ENCODE data around the gene GLDN.
"Not testable (repeated sequence)": the region's sequence is repeated elsewhere in the genome, so short reads cannot be mapped to it uniquely, and the experiment has no call there.

GLDN gene

GRCh38 chr15:51390966-51391422 lies 49.5 kb downstream of the GLDN start:
- DNase-seq: no peak

DNA sequence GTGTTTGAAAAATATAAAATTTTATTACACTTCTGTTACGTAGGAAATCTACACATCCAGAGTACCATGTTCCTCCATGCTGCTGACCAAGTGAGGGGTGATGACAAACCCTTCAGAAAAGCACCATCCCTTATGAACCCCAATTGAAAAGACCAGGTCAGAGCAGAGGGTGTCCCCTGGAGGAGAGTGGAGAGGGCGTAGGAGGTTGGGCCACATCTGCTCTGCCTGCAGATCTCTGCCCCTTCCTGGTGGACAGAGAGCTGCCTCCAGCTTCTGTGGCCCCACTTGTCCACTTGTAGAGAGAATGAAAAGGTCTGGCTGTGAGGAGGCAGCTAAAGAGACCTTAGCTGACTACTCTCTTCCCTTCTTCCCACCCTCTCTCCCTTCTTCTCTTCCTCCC lies 55.5 kb downstream of the GLDN start:
- DNase-seq: no peak

DNA sequence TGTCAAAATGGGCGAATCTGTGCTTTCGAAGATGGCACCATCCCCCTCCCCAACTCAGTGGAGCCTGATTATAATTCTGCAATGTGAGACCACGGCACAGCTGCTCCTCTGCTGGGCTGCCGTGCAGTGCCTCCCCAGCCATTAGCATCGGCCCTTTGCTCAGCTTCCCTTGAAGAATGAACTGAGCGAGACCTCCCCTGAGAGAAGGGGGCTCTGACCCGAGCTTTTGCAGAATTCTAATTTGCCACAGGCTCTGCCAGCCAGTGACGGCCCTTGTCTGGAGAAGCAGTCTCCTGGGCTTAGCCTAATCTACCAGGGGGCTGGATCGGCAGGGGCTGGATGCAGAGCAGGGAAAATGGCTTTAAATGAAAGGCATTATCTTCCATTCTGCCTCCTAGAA lies 57.2 kb downstream of the GLDN start:
- no peak for DNase-seq

- DNase-seq: no peak
Observed at GRCh38 chr15:51401051-51401780, 59.8 kb downstream of the GLDN start.

- no peak for DNase-seq
Observed at GRCh38 chr15:51401872-51402517, 60.5 kb downstream of the GLDN start.

- DNase-seq: no peak
Observed at GRCh38 chr15:51403072-51403878, 61.8 kb downstream of the GLDN start.

DNA sequence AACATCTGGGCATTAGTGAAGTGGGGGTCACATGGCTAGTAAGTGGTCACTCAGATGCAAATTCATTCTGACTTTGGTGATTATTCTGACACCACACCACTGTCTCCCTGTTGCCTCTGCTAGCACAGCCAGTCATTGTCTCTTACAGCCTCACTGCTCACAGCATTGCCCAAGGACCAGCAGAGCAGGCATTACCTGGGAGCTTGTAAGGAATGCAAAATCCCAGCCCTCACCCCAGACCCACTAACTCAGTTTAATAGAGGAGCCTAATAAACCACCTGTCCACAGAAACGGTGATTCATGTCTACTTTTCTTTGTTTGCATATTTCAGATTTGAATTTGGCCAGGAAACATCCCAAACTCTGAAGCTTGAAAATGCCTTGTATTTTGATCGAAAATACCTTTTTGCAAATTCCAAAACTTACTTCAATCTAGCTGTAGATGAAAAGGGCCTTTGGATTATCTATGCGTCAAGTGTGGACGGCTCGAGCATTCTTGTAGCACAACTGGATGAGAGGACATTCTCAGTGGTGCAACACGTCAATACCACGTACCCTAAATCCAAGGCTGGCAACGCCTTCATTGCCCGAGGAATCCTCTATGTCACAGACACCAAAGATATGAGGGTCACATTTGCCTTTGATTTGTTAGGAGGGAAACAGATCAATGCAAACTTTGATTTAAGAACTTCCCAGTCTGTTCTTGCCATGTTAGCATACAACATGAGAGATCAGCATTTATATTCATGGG lies 62.7 kb downstream of the GLDN start:
- no peak for DNase-seq

- no peak for DNase-seq
Observed at GRCh38 chr15:51405693-51406523, 64.5 kb downstream of the GLDN start.

GRCh38 chr15:51414256-51414860 lies 72.9 kb downstream of the GLDN start:
- DNase-seq: no peak

GRCh38 chr15:51416129-51416528 lies 74.7 kb downstream of the GLDN start:
- DNase-seq: no peak

- DNase-seq: not testable (repeated sequence)
Observed at GRCh38 chr15:51423040-51423439, 81.6 kb downstream of the GLDN start.

- DNase-seq: no peak
Observed at GRCh38 chr15:51424780-51425179, 83.3 kb downstream of the GLDN start.

DNA sequence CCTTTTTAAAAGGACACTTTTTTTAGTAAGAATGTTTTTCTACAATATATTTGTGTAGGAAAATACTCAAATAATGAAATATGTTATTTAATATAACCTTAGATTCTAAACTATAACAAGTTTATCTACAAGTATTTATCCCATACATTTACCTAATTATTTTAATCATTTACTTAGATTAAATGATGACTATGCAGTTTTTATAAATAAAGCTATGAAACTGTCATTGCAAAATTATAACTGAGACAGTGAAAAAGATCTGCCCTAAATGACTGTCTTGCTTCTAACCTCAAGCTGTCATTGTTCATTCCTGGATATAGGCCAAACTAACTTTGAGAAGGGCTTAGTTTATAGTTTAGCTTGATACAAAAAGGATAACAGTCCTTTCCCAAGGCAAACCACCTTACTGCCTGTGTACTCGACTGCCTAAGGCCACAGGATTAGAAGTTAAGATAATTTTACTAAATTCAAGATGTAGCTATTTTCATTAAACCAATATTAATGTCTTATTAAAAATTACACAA lies 84.1 kb downstream of the GLDN start:
- no peak for DNase-seq

DNA sequence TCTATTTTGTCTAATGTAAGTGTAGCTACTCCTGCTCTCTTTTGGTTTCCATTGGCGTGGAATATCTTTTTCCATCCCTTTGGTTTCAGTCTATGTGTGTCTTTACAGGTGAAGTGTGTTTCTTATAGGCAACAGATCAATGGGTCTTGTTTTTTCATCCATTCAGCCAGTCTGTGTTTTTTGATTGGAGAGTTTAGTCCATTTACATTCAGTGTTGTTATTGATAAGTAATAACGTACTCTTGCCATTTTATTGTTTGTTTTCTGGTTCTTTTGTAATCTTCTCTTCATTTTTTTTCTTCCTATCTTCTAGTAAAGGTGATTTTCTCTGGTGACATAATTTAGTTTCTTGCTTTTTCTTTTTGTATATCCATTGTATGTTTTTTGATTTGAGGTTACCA lies 97.1 kb downstream of the GLDN start:
- no peak for DNase-seq

GRCh38 chr15:51443282-51443914 lies 101.9 kb downstream of the GLDN start:
- DNase-seq: no peak

DNA sequence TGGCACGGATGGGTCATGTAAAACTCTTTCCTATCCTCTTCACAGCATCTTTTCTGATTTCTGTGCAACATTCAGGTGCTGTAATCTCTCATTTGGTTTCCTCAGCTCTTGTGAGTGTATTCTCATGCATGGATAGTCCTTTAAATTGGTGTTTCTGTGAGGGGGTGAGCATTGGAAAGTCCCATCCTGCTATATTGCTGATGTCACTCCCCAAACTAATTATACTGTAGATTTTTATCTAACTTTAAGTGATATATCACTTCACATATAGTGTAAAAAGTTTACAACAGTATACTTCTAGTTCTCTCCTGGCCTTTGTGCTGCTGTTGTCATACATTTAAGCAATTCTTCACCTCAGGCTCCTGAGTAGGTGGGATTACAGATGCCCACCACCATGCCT lies 102.7 kb downstream of the GLDN start:
- no peak for DNase-seq

DNA sequence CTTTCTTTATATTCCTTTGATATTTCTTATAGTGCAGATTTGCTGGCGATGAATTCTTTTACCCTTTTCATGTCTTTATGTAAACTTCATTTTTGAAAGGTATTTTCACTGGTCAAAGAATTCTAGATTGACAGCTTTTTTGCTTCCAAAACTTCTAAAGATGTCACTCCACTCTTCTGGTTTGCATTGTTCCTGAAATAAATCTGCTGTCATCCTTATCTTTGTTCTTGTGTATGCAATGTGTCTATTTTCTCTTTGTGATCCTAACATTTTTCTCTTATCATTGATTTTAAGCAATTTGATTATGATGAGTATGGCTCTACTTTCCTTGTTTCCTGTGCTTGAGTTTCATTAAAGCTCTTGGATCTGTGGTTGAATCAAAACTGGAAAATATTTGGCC lies 103.4 kb downstream of the GLDN start:
- no peak for DNase-seq

DNA sequence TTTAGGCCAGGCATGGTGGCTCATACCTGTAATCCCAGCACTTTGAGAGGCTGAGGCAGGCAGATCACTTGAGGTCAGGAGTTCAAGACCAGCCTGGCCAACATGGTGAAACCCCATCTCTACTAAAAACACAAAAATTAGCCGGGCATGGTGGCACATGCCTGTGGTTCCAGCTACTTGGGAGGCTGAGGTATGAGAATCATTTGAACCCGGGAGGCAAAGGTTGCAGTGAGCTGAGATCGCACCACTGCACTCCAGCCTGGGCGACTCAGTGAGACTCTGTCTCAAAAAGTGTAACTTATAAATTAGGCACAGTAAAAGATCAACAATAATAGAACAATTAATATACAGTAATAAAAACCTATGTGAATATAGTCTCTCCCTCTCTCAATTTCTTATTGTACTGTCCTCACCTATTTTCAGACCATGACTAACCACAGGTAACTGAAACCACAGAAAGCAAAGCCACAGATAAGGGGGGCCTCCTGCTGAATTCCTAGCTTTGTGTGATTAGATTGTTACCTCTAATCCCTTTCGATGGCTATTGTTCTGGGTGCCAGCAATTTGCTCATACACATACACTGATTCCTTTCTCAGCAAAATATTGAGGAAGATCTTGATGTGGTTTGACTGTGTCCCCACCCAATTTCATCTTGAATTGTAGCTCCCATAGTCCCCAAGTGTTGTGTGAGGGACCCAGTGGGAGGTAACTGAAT lies 104.7 kb downstream of the GLDN start:
- not testable (repeated sequence) for DNase-seq

DNA sequence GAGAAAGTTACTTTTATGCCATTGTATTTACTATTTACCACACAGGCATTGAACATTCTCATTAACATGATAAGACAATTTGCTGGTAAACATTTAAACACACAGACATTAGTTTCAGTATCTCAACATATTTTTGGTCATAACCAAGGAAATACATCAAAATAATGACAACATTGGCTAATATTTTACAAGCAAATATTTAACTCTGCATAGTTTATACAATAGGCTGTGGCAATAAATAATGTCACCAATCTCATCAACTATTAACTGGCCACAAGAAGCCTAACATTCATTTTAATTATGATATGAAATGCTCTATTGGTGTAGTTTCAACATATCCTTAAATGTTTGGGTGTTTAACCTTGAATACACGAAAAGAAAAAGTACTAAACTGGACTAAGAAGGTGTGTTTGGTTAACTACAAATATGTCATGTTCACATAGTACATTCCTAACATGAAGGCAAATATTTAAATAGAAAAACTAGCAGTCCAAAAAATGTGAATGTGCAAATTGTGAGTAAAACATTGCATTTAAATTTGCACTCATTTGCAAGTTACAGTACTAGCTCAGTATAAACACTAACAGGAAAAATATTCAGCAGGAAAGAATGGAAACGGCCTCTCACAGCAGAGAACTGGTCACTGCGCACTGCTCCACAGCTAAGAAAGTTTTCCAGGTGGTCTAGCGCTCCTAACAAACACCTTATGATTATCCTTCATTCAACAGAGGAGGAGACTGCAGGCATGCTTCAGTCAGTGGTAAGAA lies 106.6 kb downstream of the GLDN start:
- no peak for DNase-seq
